GM23248 (cell line): ENCODE results near the gene CRACDL.

Source experiments
- EZH2 ChIP-seq: fragments of 200-600 bp; sonication (generic); IDR thresholded peaks from 2 replicates; pipeline ENCODE4 v1.6.1; 2018; ENCODE audit warnings: antibody characterized with exemption, mild to moderate bottlenecking; ENCODE audit not compliant: insufficient read depth, poor library complexity, severe bottlenecking
- EZH2phosphoT487 ChIP-seq: fragments of 200-600 bp; sonication (generic); IDR thresholded peaks from 2 replicates; pipeline ENCODE4 v1.6.1; 2018; ENCODE audit warnings: antibody characterized with exemption, moderate library complexity, mild to moderate bottlenecking, low read depth; ENCODE audit not compliant: insufficient read depth

DNA sequence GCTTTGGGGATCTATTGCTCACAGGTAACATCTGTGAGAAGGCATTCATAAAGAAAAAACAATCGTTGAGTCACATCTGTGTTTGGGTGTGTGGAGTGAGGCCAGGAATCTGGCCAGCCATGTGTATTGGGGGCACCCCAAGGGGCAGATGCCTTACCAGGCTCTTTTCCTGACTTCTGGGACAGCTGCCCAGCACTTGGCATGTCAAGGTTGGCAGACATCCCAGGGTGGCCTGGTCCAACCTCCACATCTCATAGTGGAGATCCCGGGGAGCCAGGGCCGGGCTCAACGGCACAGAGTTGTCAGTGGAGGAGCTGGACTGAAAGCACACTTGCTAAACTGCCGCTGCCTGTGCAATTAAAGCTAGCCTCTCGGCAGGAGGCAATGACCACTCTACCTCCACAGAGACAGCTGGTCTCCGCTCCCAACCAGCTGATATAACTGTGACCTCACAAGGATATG lies 129.8 kb downstream of the CRACDL start:
- no peak for TF ChIP-seq EZH2
- no peak for TF ChIP-seq EZH2phosphoT487
